A549 (cell line): ENCODE results near the gene NXPE3. TPM values are rescaled to one million over a fixed set of nuclear protein-coding genes. Genes with fewer than 3 reads are reported as not detected.

ENCODE experiments used
- ATAC-seq, 2 experiments: fragments of 200-7000 bp in 1 of 2; fragments of >200 bp in 1 of 2; cut with Nextera tagmentation in 1 of 2; cut with Tn5 transposase in 1 of 2; 3 replicates each; pipeline versions ENCODE4 v1.8.0 to v1.9.1; 2018 to 2020; ENCODE audit warnings: mild to moderate bottlenecking in 1 of 2, moderate library complexity in 1 of 2
- CTCF ChIA-PET: fragments of 300-600 bp; sonication (Branson Sonifier 250); formaldehyde crosslinking; extraction: SDS; loops from one replicate; lab custom pipeline; 2021; ENCODE audit warnings: antibody characterized with exemption, inconsistent platforms; lab: Yijun Ruan, JAX
- POLR2A ChIA-PET: fragments of 350-600 bp; formaldehyde crosslinking; extraction: SDS; loops from one replicate; lab custom pipeline; 2021; ENCODE audit warnings: antibody characterized with exemption, inconsistent platforms; lab: Yijun Ruan, JAX
- DNase-seq, 2 experiments: peaks; one replicate each; pipeline versions ENCODE4 v3.0.0 to v3.0.0-alpha.2; 2011 to 2016; ENCODE audit warnings: low read depth in 1 of 2, low spot score in 1 of 2
- FAIRE-seq: peaks from 2 replicates; lab custom pipeline; 2011; peaks lifted over from hg19 to GRCh38; lab: Jason Lieb, UNC
- H3K27ac ChIP-seq, 2 experiments: fragments of >200 bp; sonication (Bioruptor Twin); formaldehyde crosslinking; 3 replicates each; pipeline ENCODE4 v1.5.1; 2016 to 2017
- H3K4me1 ChIP-seq: fragments of >200 bp; sonication (Bioruptor Twin); formaldehyde crosslinking; 3 replicates; pipeline ENCODE4 v1.6.1; 2016
- H3K4me2 ChIP-seq: fragments of >200 bp; sonication (Bioruptor Twin); formaldehyde crosslinking; 3 replicates; pipeline ENCODE4 v1.6.1; 2016
- H3K4me3 ChIP-seq: fragments of >200 bp; sonication (Bioruptor Twin); formaldehyde crosslinking; 3 replicates; pipeline ENCODE4 v1.5.1; 2016
- H3K9me3 ChIP-seq: fragments of >200 bp; sonication (Bioruptor Twin); formaldehyde crosslinking; 3 replicates; pipeline ENCODE4 v1.6.1; 2016
- CHD4 ChIP-seq: fragments of 200-600 bp; sonication (generic); IDR thresholded peaks from 2 replicates; pipeline ENCODE4 v1.6.1; 2016; ENCODE audit warnings: antibody characterized with exemption, mild to moderate bottlenecking, borderline replicate concordance
- EP300 ChIP-seq, 2 experiments: fragments of >200 bp; sonication (Bioruptor Twin); formaldehyde crosslinking; IDR thresholded peaks; 2 replicates in 1 of 2; 3 replicates in 1 of 2; pipeline ENCODE4 v1.6.1; 2016 to 2017
- ESRRA ChIP-seq: fragments of 150-350 bp; IDR thresholded peaks from 2 replicates; pipeline ENCODE4 v1.6.1; 2014; ENCODE audit warnings: mild to moderate bottlenecking, low read length, borderline replicate concordance
- HOXB13 ChIP-seq: fragments of 250-450 bp; sonication (Bioruptor Pico); IDR thresholded peaks from 2 replicates; pipeline ENCODE4 v1.5.0; 2020; ENCODE audit warnings: low read depth, mild to moderate bottlenecking, moderate library complexity
- KDM5A ChIP-seq: fragments of 200-600 bp; sonication (generic); IDR thresholded peaks from 2 replicates; pipeline ENCODE4 v1.6.1; 2016; ENCODE audit warnings: antibody characterized with exemption, mild to moderate bottlenecking
- MAFK ChIP-seq: fragments of 450-650 bp; IDR thresholded peaks from 2 replicates; pipeline ENCODE4 v1.6.1; 2014; ENCODE audit not compliant: partially characterized antibody
- MAZ ChIP-seq: fragments of 150-350 bp; IDR thresholded peaks from 2 replicates; pipeline ENCODE4 v1.6.1; 2014; ENCODE audit warnings: antibody characterized with exemption, low read depth, low read length, borderline replicate concordance
- MYC ChIP-seq: IDR thresholded peaks from 2 replicates; pipeline ENCODE4 v1.6.1; 2012; ENCODE audit warnings: mild to moderate bottlenecking, inconsistent platforms, low read length, improper control_type of control experiment, borderline replicate concordance
- NFE2L2 ChIP-seq: fragments of 150-350 bp; conservative IDR thresholded peaks from 2 replicates; pipeline ENCODE4 v1.6.1; 2014; ENCODE audit warnings: low read length
- NPAS2 ChIP-seq: fragments of 250-450 bp; sonication (Bioruptor Pico); IDR thresholded peaks from 2 replicates; pipeline ENCODE4 v1.8.0; 2022; ENCODE audit warnings: mild to moderate bottlenecking, moderate library complexity, borderline replicate concordance
- PHF8 ChIP-seq: fragments of 200-600 bp; sonication (generic); IDR thresholded peaks from 2 replicates; pipeline ENCODE4 v1.6.1; 2016; ENCODE audit warnings: low read depth, mild to moderate bottlenecking, antibody characterized with exemption, moderate library complexity, borderline replicate concordance
- POLR2A ChIP-seq: IDR thresholded peaks from 2 replicates; pipeline ENCODE4 v1.6.1; 2012; ENCODE audit warnings: mild to moderate bottlenecking, low read length
- RCOR1 ChIP-seq: fragments of 150-350 bp; IDR thresholded peaks from 2 replicates; pipeline ENCODE4 v1.6.1; 2014; ENCODE audit warnings: antibody characterized with exemption, low read length, low read depth
- RFX5 ChIP-seq: fragments of 450-650 bp; IDR thresholded peaks from 2 replicates; pipeline ENCODE4 v1.7.1; 2014; ENCODE audit warnings: antibody characterized with exemption, mild to moderate bottlenecking, moderate library complexity
- RNF2 ChIP-seq: fragments of 200-600 bp; sonication (generic); IDR thresholded peaks from 2 replicates; pipeline ENCODE4 v1.6.1; 2016; ENCODE audit warnings: low read depth, mild to moderate bottlenecking, antibody characterized with exemption, moderate library complexity, borderline replicate concordance
- SREBF2 ChIP-seq: fragments of 450-650 bp; IDR thresholded peaks from 2 replicates; pipeline ENCODE4 v1.6.1; 2014; ENCODE audit warnings: mild to moderate bottlenecking, moderate library complexity
- TFCP2L1 ChIP-seq: fragments of 250-450 bp; sonication (Bioruptor Pico); IDR thresholded peaks from 2 replicates; pipeline ENCODE4 v1.5.0; 2021; ENCODE audit warnings: mild to moderate bottlenecking
- ZFP36 ChIP-seq: fragments of 450-650 bp; IDR thresholded peaks from 2 replicates; pipeline ENCODE4 v1.6.1; 2014; ENCODE audit warnings: borderline replicate concordance; ENCODE audit not compliant: partially characterized antibody
- ZNF302 ChIP-seq: fragments of 250-450 bp; sonication (Bioruptor Pico); IDR thresholded peaks from 2 replicates; pipeline ENCODE4 v1.9.0; 2021; ENCODE audit warnings: inconsistent platforms, mild to moderate bottlenecking, moderate library complexity
- ZSCAN20 ChIP-seq: fragments of 250-450 bp; sonication (Bioruptor Pico); IDR thresholded peaks from 2 replicates; pipeline ENCODE4 v1.8.0; 2022; ENCODE audit warnings: mild to moderate bottlenecking, moderate library complexity
- WGBS: methylation state at CpG from one replicate; pipeline ENCODE4 v1.1.6; 2017; ENCODE audit errors: missing lambda C conversion rate; 5-methylcytosine and 5-hydroxymethylcytosine counted together
- polyA plus RNA-seq, 4 experiments: library from polyadenylated mRNA; depleted of rRNA in 3 of 4; stranded (reverse); fragments of >200 nt; fragmentation: RNase III in 1 of 4; extraction: RNeasy Plus Mini Kit Qiagen cat#74134 plus additional on column Dnase treatment in 1 of 4; gene quantifications; 2 replicates in 3 of 4; 3 replicates in 1 of 4; pipeline ENCODE4 v1.2.3, GENCODE V29; 2011 to 2017
- TF ChIP-seq, protein P1 (sequence below): fragments of 200-600 bp; sonication (generic); IDR thresholded peaks from 2 replicates; pipeline ENCODE4 v1.6.1; 2016; ENCODE audit warnings: antibody characterized with exemption, mild to moderate bottlenecking, moderate library complexity
- TF ChIP-seq, protein P2 (sequence below): fragments of 250-450 bp; sonication (Bioruptor Pico); IDR thresholded peaks from 2 replicates; pipeline ENCODE4 v1.5.0; 2020; ENCODE audit warnings: low read depth, mild to moderate bottlenecking, moderate library complexity

Gene NXPE3
- polyA plus RNA-seq, 2 of the 4 experiments (the other 2 are of a cell fraction) = 48.6 to 49.5 TPM

DNA sequence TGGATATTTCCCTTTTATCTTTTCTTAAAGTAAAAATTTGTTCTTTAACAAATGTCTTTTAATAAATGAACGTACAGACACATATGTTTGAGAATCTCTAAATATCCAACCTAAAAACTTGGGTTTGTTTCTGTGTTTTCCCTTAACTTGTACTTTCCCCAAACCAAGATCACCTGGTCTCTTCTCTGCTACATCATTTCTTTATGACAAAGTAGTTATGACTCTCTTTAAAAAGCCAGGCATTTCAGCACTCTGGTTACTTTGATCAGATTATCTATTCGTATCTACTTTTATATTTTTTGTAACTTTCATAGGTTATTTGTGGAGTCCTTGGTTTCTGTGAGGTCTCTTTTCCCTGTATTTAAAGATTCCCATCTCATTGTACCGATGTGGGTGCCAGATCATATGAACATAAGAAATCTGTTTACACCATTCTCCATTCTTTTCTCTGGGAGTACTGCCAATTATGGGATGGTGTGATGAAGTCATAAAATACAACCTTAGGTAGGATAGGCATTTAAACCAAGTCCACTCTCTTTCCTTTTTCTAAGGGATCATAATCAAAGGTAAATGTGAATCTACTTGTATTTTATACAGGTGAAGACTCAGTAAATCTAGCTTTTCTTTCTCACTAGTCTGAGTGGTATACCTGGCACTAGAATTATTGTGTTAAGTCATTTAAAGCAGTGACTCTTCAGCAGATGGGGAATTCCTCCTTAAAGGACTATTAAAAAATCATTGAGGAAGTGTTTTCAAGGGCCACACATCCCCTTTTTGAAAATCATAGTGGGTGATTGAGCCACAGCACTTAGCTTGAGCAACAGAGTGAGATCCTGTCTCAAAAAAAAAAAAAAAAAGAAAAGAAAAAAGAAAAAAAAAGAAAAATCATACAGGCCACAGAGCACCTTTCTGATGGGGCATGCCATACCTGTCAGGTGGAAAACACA lies 57.9 kb downstream of the NXPE3 start:
- H3K4me2 ChIP-seq = no peak overlapping the region
- H3K27ac ChIP-seq = no peak overlapping the region
- H3K9me3 ChIP-seq = no peaks in the 10 kb centered on the region
- ChIA-PET POLR2A (interaction anchor here (1.2 kb wide), 1 partner anchor 12 kb away, joined by 5 read pairs; the partner anchor contains the start of gene NFKBIZ), CTCF (interaction anchor here (1.3 to 1.6 kb wide), 2 partner anchors 16 to 388 kb away, joined by 3 to 4 read pairs; no protein-coding TSS in a partner anchor)
- 54% methylated on average over 3 of the region's 3 CpGs for WGBS
- H3K4me1 ChIP-seq = peaks cover 8% of the 10 kb centered on the region; the same call in 2 of the 3 replicates
- FAIRE-seq (peak; percentile 7), ATAC-seq (no peak), DNase-seq (no peak)
- H3K4me3 ChIP-seq = no peak overlapping the region
- no peak for TF ChIP-seq MAZ
- TF ChIP-seq, protein P1, sequence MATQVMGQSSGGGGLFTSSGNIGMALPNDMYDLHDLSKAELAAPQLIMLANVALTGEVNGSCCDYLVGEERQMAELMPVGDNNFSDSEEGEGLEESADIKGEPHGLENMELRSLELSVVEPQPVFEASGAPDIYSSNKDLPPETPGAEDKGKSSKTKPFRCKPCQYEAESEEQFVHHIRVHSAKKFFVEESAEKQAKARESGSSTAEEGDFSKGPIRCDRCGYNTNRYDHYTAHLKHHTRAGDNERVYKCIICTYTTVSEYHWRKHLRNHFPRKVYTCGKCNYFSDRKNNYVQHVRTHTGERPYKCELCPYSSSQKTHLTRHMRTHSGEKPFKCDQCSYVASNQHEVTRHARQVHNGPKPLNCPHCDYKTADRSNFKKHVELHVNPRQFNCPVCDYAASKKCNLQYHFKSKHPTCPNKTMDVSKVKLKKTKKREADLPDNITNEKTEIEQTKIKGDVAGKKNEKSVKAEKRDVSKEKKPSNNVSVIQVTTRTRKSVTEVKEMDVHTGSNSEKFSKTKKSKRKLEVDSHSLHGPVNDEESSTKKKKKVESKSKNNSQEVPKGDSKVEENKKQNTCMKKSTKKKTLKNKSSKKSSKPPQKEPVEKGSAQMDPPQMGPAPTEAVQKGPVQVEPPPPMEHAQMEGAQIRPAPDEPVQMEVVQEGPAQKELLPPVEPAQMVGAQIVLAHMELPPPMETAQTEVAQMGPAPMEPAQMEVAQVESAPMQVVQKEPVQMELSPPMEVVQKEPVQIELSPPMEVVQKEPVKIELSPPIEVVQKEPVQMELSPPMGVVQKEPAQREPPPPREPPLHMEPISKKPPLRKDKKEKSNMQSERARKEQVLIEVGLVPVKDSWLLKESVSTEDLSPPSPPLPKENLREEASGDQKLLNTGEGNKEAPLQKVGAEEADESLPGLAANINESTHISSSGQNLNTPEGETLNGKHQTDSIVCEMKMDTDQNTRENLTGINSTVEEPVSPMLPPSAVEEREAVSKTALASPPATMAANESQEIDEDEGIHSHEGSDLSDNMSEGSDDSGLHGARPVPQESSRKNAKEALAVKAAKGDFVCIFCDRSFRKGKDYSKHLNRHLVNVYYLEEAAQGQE = no peak

DNA sequence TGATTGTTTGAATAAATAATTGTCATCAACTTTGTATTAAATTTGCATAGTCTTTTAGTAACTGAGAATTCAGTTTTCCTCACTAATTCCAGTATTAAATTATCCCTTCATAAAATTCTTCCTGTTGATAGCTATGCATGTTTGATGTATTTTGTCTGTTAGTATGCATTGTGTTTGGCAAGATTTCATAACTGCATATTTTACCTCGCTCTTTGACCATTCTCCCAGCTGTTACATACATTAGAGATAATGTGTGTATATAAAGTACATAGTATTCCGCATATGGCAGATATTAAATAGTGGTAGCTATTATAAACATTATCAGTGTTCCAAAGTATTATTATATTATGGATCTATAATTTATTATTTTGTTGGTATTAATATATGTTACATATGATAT lies 59.7 kb downstream of the NXPE3 start:
- H3K4me1 ChIP-seq = peaks cover 21% of the 10 kb centered on the region
- no peak for DNase-seq
- H3K9me3 ChIP-seq = no peaks in the 10 kb centered on the region
- TF ChIP-seq POLR2A (no peak), HOXB13 (no peak), RFX5 (no peak), KDM5A (no peak), EP300 (IDR thresholded peaks at IDR 0.05) (no peak), NFE2L2 (no peak), ZSCAN20 (CRISPR knock-in tag) (no peak), NPAS2 (no peak)
- TF ChIP-seq, protein P2, sequence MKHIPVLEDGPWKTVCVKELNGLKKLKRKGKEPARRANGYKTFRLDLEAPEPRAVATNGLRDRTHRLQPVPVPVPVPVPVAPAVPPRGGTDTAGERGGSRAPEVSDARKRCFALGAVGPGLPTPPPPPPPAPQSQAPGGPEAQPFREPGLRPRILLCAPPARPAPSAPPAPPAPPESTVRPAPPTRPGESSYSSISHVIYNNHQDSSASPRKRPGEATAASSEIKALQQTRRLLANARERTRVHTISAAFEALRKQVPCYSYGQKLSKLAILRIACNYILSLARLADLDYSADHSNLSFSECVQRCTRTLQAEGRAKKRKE (CRISPR knock-in tag) = no peak
- ChIA-PET CTCF (interaction anchor here (0.8 to 1.5 kb wide), 4 partner anchors 10 to 386 kb away, joined by 3 to 4 read pairs (median 4); no protein-coding TSS in a partner anchor), POLR2A (interaction anchor here (0.9 to 1.0 kb wide), 2 partner anchors 9 to 387 kb away, joined by 3 read pairs; no protein-coding TSS in a partner anchor)
- 93% methylated on average over 2 of the region's 2 CpGs for WGBS
- H3K4me3 ChIP-seq = no peak overlapping the region
- ATAC-seq = no peak
- no peak for FAIRE-seq
- no peak overlapping the region for H3K4me2 ChIP-seq
- H3K27ac ChIP-seq = no peak overlapping the region

DNA sequence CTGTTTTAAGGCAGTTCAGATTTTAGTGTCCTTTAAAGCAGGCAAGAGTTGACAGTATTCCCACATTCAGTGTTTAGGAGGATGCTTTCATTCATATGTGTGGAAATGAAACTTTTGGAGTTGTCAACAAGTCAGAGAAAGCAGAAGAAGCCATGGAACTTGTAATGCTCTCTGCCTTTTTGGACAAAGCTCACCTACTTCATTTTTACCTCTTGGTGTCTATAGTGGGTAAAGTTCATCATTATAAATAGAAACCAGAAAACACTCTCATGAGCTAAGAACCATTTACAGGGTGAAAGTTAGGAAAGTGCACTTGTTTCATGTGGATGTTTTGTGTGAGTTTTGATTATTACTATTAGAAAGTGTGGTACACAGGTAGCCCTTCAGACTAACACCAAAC lies 61.1 kb downstream of the NXPE3 start:
- POLR2A ChIA-PET = interaction anchor here (1.3 kb wide), 1 partner anchor 9 kb away, joined by 5 read pairs; the partner anchor contains the start of gene NFKBIZ

More for the DNA sequence above, 61.1 kb downstream of the NXPE3 start:
- H3K9me3 ChIP-seq = no peaks in the 10 kb centered on the region
- H3K27ac ChIP-seq = no peak overlapping the region
- ATAC-seq = no peak
- TF ChIP-seq ZFP36 = no peak
- no peak for TF ChIP-seq MAFK
- TF ChIP-seq ESRRA = no peak
- no peak for TF ChIP-seq POLR2A
- no peak for TF ChIP-seq NFE2L2
- TF ChIP-seq RNF2 = no peak
- no peak for TF ChIP-seq MYC
- TF ChIP-seq PHF8 = no peak
- TF ChIP-seq RCOR1 = no peak
- no peak for TF ChIP-seq TFCP2L1 (CRISPR knock-in tag)
- no peak for TF ChIP-seq ZNF302 (CRISPR knock-in tag)
- no peak for TF ChIP-seq CHD4
- TF ChIP-seq RFX5 = no peak
- no peak for TF ChIP-seq SREBF2
- CTCF ChIA-PET = interaction anchor here (0.9 to 1.3 kb wide), 3 partner anchors 30 to 385 kb away, joined by 3 to 4 read pairs (median 4); no protein-coding TSS in a partner anchor
- peak; percentile 39 for FAIRE-seq
- no peak for DNase-seq
- H3K4me3 ChIP-seq = no peak overlapping the region
- H3K4me1 ChIP-seq = peaks cover 21% of the 10 kb centered on the region
- no peak overlapping the region for H3K4me2 ChIP-seq
